GM18498 (cell line): ENCODE measurements around the gene PPP4C.
"Not testable (repeated sequence)": the region's sequence is repeated elsewhere in the genome, so short reads cannot be mapped to it uniquely, and the experiment has no call there.

Source experiments
- ATAC-seq: cut with Tn5 transposase; IDR thresholded peaks from one replicate; pipeline ENCODE4 v1.9.1; 2021; ENCODE audit warnings: mild to moderate bottlenecking, moderate library complexity; ENCODE audit not compliant: unreplicated experiment

Gene PPP4C

DNA sequence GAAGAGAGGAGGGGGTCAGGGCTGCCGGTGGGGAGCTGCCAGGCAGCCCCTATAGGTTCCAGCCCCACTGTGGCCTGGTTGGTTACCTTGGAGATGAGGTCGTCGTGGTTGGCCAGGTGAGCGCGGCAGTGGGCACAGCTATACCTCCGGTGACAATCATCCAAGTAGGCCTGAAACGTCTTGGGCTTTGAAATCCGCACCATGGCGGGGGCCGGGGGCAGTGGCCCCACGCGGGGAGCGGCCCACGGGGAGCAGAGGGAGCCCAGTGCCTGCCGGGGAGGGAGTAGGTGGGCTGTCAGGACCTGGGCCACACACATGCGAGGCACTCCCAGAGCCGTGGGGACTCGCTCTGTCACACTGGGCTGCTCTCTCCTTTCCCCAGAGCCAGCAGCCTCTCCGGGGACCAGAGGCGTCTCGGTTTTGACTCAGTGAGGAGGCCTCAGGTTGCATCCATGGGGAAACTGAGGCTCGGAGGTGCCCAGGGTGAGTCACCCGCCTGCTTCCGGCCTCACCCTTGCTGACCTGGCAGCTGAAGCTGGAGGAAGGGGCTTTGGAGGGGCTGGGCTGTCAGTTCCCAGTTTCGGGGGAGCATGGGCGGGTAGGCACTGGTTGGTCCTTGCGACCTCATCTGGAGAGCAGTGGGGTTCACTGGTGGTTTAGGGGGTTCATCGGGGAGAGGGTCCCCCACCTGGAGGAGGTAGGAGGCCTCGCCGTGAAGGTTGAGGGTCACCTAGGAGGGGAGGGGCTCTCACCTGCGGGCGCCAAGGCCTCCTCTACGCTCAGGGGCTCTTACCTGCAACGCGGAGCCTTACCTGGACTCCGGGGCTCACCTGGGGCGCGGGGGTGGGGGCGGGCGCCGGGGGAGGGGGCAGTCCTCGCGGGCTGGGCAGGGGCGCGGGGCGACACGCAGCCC, 19.6 kb downstream of the PPP4C start:
- no peak for ATAC-seq

DNA sequence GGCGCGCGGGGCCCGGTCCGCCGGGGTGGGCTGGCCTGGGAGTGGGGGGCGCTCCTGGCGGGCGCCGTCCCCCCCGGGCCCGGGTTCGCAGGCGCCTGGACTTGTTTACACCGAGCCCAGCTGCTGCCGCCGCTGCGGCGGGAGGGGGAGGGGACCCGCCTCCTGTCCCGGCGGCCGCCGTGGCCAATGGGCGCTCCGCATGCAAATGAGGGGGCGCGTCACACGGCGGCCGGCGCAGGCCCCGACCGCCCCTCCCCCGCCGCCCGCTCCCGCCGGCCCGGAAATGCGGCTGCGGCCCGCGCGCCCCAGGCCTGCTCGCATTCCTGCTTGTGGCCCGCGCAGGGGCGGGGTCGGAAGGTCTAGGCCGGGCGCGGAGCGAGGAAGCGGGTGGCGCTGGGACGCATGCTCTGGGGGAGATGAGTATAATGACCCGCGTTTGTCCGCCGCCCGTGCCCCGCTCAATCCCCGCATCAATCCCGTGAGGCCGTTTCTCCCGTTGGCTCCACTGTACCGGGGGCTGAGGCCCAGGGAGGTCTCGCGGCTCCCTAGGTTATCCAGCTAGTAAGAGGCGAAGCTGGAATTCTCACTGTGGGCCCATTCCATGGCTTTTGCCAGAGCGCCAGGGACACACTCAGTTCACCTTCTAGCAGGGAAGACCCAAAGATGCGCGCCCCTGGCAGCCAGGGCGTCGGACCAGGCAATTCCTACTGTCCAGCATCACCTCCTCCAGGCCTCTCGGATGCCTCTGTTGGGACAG, 20.5 kb downstream of the PPP4C start, which contains the start of gene YPEL3:
Gene YPEL3 (minus strand): TSS at position 109 of the 757 bp plus-strand sequence. CDS start 731 bp downstream, outside the sequence.
- ATAC-seq = peak; percentile 65

DNA sequence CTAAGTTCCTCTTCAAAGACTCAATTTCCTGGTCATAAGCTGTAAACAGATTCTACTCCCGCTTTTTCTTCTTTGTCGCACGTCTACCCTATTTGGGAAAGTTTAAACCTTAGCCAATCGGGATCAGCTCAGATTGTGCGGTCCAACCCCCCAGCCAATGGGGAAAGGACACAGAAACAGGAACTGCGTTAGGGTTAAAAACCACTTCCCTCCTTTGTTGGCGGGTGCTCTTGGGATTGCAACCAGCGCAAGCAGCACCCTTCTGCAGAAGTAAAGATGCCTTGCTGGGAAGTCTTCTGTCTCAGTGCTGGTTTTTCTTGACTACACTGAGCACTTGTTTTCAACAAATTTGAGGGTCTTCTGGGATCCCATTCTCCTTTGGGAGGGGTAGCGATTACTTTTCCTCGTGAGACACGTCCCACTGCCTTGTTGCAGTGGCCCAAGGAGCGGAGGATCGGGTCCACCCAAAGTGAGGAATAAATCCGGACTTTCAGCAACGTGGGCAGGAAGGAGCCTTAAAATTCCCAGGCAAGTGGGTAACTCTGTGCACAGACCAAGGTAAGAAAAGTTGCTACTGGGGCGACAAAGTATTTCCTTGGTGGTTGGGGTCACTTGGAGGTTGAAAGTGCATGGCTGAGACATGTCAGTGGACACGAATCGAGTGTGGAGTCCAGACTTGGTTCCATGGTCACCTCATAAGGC, 21.2 kb downstream of the PPP4C start:
- no peak for ATAC-seq

DNA sequence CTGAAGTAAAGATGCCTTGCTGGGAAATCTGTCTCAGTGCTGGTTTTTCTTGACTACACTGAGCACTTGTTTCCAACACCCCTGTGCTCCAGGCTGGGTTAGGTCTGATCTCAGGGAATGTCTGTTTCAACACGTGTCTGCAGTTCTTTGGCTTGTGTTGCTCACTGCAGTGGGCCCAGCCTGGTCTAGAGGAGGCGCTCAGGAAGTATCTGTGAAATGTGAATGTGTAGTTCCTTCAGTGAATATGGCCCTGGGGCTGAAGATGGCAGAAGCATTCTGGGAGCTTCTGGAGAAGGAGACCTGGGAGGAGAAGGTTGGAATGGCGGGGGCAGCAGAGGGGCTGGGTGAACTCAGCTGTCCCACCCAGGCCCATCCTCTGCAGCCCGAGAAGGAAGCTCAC, 28.3 kb downstream of the PPP4C start:
- ATAC-seq = no peak

DNA sequence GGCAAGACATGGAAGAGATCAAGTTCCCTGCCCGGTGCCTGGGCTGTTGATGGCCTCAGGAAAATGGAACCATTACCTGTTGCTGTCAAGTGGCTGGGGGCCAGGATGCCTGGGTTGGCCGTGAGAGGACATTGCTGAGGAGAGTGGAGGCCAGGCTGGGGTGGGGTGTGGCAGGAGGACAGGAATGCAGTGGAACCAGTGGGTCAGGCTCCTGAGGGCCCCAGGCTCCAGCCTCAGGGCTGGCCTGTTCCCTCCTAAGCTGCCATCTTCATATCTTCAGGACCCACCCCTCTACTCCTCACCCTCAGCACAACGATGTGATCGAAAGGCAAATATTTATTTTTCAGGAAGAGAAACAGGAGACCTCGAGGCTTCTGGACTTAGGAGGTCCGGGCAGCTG, 28.7 kb downstream of the PPP4C start:
- ATAC-seq = no peak

DNA sequence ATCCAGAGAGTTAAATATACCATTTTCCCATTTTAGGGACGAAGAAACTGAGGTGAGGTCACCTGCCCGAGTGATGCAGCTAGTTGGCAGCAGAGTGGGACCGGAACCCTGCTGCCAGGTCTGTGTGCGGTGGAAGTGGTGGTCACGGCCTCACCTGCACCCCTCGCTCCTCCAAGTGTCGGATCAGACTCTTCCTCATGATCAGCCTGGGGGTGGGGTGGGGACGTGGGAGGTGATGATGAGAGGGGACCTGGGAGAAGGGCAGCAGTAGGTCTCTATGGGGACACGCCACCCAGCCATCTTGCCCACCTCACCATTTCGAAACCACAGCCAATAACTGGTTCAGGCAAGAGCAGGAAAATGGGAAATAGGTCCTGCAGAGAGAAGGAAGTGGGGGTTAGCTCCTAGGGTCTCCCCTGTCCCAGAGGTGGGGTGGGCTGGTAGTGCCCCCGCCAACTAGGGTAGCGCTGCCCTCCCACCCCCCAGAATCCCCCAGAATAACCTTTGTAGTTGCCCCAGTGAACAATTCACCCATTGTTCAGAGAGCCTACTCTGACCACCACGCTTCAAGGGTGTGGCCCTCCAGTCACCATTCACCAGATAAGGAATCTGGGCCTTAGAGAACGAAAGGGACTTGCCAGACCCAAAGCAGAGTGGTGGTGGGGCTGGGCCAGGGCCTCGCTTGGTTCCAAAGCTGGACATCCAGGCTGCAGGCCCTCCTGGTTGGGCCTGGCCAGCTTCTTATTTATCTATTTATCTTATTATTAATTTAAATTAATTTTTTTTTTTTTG, 32.5 kb downstream of the PPP4C start:
- no peak for ATAC-seq

DNA sequence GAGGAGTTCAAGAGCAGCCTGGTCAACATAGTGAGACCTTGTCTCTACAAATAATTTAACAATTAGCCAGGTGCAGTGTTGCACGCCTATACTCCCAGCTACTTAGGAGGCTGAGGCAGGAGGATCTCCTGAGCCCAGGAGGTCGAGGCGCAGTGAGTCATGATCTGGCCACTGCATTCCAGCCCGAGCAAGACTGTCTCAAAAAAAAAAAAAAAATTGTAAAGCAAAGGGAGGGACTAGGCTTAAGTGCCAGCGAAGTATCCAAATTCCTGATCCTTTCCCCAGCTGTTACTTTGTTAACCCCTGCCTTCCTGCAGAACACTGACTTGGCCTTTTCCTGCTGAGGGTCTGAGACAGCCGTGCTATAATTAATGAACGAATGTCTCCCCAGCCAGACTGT, 34.9 kb downstream of the PPP4C start:
- ATAC-seq = no peak

DNA sequence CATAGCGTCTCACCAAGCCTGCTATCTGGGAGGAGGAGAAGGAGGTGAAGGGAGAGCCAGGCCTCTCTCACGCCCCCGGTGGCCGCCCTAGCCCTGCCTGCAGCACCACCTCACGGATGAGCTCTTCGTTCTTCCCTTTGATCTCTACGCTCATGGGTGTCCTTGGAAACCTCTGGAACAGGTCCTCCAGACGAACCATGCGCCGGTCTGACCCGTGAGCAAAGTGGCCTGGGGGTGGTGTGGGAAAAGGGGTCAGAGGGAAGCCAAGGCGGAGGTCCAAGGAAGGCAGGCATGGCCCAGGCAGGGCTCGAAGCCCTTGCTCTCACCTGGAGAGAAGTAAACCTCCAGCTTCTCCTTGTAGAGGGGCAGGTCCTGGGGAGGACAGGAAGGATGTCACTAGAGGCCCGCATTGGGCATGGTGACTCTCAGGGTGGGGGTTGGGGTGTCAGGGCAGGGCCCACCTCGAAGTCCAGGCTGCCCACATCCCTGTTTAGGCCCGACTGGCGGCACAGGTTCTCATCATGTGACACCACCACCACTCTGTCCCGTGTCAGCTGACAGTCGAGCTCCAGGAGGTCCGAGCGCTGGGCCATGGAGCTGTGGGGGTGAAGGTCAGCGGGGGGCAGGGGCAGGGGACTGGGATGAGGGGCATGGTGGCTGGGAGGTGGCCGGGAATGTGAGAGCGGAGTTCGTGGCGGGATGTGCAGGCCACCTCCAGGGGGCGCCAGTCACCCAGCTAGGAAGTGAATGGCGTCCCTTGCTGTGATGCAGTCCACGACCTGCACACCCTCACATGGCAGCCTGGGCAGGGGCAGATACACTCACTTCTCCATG, 36.6 kb downstream of the PPP4C start:
- ATAC-seq = no peak

DNA sequence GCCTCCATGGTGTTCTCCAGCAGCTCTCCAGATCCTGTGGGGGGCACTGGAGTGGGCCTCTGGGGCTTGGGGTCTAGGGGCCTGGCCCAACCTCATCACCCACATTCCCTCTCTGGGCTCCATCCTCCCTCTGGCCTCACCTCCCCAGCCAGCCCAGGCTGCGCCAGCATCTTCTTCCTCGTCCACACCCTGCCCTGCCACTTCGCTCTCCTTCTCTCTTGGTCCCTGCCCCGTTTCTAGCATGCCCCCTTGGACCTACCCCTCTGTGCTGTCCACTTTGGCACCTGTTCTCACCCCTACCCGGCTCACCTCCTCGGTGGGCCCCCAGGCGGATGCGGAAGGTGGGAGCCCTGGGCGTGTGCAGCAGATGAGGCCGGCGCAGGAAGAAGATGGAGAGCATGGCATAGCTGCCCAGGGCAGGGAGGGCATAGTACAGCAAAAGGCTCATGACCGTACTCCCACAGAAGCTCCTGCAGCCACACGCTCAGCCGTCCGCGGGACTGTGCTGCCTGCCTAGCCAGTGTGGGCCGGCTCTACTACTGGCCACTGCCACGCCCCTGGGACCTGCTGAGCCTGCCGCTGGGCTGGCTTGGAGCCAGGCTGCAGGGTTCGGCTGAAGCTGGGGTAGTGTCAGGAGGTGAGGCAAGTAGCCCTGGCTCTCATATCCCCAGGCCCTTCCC, 37.4 kb downstream of the PPP4C start, which contains the start of gene GDPD3:
Gene GDPD3 (minus strand): TSS at position 507 of the 680 bp plus-strand sequence. CDS start 59 bp downstream, at position 448.
- no peak for ATAC-seq

DNA sequence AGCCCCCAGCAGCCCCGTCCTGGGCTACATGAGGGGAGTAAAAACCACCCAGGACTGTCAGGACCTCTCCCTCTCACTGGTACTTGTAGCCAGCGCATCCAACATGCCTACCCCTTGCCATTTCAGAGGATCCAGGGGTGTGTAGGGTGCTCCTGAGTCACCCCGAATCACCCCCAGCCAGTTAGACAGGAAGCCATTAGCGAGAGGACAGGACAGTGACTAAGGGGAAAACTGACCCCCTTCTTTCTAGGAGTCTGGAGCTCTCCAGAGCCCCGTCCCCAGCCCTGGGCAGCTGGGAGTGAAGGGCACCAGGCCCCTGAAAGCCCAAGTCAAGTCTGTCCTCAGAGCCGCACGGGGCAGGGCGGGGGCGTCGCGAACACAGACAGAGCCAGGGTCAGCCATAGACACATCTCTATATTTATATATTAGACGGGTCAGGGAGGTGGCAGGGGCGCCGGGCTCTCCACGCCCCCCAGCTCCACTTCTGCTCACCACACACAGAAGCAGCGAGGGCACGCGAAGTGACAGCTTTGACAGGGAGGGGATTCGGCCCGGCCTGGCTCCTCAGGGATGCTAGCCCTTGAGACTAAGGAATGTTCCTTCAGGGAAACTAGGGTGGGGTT, 38.0 kb downstream of the PPP4C start:
- ATAC-seq = no peak

DNA sequence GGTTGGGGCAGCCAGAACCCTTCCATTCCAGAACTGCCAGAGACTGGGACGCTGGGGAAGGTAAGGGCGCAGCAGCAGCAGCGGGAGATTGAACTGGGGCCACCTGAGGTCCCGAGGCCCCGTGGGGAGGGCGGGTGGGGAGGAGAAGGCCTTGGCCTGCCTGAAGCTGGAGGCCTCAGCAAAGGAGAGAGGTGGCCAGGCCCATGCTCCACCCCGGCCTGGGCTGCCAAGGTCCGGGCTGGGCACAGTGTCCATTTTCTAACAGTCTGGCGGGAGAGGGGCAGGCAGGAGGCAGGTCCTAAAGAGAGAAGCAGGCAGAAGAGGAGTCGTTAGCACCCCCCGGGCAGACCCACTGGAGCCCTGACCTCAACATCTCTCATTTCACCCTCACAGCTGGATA, 38.6 kb downstream of the PPP4C start:
- no peak for ATAC-seq

DNA sequence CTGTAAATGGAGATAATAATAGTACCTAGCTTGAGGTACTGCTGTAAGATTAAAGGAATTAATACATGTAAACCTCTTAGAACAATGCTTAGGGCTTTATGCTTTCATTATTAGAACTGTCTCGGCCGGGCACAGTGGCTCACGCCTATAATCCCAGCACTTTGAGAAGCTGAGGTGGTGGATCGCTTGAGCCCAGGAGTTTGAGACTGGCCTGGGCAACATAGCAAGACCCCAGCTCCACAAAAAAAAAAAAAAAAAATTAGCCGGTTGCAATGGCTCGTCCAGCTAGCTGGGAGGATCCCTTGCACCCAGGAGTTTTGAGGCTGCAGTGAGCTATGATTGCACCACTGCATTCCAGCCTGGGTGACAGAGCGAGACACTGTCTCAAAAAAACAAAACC, 39.0 kb downstream of the PPP4C start:
- not testable (repeated sequence) for ATAC-seq

DNA sequence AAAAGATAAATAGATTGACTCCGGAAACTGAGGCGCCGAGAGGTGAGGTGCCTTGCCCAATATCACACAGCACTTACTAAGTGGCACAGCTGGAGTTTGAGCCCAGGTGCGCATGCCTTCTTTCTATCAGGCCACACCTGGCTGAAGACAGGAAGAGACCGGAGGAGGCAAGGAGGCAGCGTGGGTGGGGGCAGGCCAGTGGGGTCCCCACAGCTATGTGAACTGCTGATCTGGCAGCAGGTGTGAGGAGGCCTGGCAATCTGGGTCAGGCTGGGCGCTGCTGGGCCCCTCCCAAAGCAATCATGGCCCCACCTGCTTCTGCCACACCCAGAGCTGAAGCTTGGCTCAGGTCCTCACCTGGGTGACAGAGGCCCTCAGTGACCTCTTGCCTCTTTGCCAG, 39.4 kb downstream of the PPP4C start:
- ATAC-seq = no peak

DNA sequence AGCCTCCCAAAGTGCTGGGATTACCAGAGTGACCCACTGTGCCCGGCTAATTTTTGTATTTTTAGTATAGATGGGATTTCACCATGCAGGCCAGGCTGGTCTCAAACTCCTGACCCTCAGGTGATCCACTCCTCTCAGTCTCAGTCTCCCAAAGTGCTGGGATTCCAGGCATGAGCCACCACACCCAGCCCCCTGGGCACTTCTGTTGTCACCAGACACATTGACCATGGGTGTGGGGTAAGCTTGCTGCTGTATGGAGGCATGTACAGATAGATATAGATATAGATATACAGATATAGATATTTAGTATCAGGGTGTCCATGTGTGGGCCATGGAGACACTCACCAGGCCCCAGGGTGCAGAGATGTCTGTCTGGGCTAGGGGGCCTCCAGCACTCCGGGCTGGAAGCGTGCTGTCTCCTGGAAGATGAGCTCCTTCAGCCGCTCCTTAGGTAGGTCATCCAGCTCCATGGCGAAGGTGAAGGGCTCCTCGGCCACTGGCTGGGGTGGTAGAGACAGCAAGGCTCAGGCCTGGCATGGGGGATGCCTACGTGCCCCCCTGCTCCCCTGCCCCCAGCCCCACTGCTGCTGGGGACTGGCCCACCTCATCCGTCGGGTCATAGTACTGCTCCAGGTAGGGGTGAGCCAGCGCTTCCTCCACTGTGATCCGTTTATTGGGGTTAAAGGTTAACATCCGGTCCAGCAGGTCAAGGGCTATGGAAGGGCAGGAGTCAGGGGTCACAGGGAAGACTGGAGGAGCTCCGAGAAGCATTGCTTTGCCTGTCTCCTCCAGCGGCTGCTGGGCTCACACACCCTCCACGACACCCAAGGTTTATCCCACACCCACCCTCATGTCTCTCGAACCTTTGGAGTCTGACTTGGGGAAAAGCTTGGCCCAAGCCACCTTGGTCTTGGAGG, 40.8 kb downstream of the PPP4C start:
- ATAC-seq = no peak

DNA sequence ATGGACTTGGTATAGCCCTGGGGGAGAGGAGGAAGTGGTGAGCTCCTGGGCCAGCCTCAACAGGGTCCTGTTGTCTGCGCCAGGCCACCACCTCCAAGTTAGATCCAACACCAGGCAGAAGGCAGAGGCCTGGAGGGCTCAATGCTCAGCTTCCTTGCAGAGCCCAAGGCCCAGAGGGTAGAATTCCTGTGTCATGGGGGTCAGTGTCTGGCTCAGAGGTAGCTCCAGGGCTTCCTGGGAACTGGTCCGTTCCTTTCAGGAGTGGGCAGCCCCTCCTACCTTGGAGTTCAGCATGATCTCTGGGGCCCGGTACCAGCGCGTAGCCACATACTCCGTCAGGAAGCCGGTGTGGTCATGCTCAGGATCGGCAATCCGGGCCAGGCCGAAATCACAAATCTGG, 42.0 kb downstream of the PPP4C start:
- no peak for ATAC-seq

DNA sequence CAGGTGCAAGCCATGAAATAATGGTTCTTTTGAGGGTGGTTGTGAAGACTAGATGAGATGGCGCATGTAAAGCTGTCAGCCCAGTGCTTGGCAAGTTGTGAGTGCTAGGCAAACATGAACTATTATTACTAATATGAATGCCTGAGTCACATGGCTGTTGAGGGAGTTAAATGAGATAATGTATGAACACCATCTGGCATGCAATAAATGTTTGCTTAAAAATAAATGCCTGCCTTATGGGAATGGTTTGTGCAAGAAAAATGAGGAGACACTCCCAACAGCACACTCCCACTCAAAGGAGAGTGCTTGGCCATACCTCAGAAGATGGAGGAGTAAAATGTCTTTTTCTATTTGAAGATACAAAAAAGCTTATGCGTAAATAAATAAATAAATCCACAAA, 43.6 kb downstream of the PPP4C start:
- no peak for ATAC-seq

DNA sequence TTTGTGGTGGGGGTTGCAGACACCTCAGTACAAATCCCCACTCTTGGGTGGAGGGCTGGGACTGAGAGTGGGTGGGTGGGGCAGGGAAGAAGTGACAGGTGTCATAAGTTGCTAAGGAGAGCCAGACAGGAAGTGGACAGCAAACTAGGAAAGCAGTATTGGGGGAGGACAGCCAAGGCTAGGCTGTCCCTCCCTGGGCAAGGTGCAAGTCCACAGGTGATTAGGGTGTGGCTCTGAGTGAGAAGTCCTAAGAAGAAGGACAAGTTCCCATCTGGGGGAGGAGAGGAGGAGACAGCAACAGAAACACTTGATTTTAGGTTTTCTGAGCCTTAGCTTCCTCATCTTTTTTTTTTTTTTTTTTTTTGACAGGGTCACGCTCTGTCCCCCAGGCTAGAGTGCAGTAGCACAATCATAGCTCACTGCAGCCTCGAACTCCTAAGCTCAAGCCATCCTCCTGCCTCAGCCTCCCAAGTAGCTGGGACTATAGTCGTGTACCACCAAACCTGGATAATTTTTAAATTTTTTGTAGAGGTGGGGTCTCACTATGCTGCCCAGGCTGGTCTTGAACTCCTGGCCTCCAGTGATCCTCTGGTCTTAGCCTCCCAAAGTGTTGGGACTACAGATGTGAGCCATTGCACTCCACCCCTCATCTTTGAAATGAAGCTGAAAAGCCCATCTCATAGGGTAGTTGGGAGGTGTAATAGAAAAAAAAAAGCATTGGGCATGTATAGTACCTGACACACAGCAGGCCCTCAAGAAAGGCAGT, 44.7 kb downstream of the PPP4C start:
- no peak for ATAC-seq
